Measurements from ENCODE around the gene LRMDA. TPM values are rescaled to one million over a fixed set of nuclear protein-coding genes. Genes with fewer than 3 reads are reported as not detected.

LRMDA gene
- total RNA-seq, 1 donor from 2014 or later, result 0.96 TPM

GRCh38 chr10:76037531-76038155 is 606.2 kb downstream of the LRMDA start:
- Histone ChIP-seq H3K4me3 (no peak overlapping the region), H3K9me3 (peaks cover 4 to 9% of the 10 kb centered on the region in 2 donors), H3K27me3 (no peaks in the 10 kb centered on the region), H3K36me3 (peaks cover 0 to 7% of the 10 kb centered on the region in 2 donors), H3K4me1 (peaks cover 0 to 13% of the 10 kb centered on the region in 2 donors), H3K27ac (no peak overlapping the region)
- intact Hi-C loops (cut with DNase I), result loop anchor here (5.0 to 10.0 kb wide), 4 partner anchors 265 to 510 kb away; no protein-coding TSS in a partner anchor
- no peak for DNase-seq (ENCODE audit: low spot score in 2 of 2)
- no peak for TF ChIP-seq CTCF (IDR thresholded peaks at IDR 0.05)

GRCh38 chr10:76038696-76039095 is 607.3 kb downstream of the LRMDA start:
- intact Hi-C loops (cut with DNase I), result loop anchor here (5.0 to 10.0 kb wide), 4 partner anchors 264 to 509 kb away; no protein-coding TSS in a partner anchor
- no peak for TF ChIP-seq CTCF (IDR thresholded peaks at IDR 0.05)

GRCh38 chr10:76040107-76040829 is 608.8 kb downstream of the LRMDA start:
- Histone ChIP-seq H3K27me3 (no peaks in the 10 kb centered on the region), H3K36me3 (peaks cover 0 to 7% of the 10 kb centered on the region in 2 donors), H3K27ac (no peak overlapping the region), H3K4me3 (no peak overlapping the region), H3K4me1 (peaks cover 0 to 5% of the 10 kb centered on the region in 2 donors), H3K9me3 (peaks cover 4 to 9% of the 10 kb centered on the region in 2 donors)
- no peak for TF ChIP-seq CTCF (IDR thresholded peaks at IDR 0.05)
- intact Hi-C loops (cut with DNase I), result no loop called here
- DNase-seq (ENCODE audit: low spot score in 2 of 2), result no peak

More at GRCh38 chr10:76038696-76039095, 607.3 kb downstream of the LRMDA start:
- Histone ChIP-seq H3K36me3 (peaks cover 0 to 7% of the 10 kb centered on the region in 2 donors), H3K4me1 (peaks cover 0 to 11% of the 10 kb centered on the region in 2 donors), H3K4me3 (no peak overlapping the region), H3K9me3 (peaks cover 4 to 9% of the 10 kb centered on the region in 2 donors), H3K27ac (no peak overlapping the region), H3K27me3 (no peaks in the 10 kb centered on the region)
- no peak for DNase-seq (ENCODE audit: low spot score in 2 of 2)

- no peak overlapping the region for H3K27ac ChIP-seq
- peaks cover 0 to 5% of the 10 kb centered on the region in 2 donors for H3K4me1 ChIP-seq
- peaks cover 4 to 9% of the 10 kb centered on the region in 2 donors for H3K9me3 ChIP-seq
- intact Hi-C loops (cut with DNase I), result no loop called here
- no peaks in the 10 kb centered on the region for H3K27me3 ChIP-seq
- peaks cover 0 to 7% of the 10 kb centered on the region in 2 donors for H3K36me3 ChIP-seq
- DNase-seq (ENCODE audit: low spot score in 2 of 2), result no peak
- no peak for TF ChIP-seq CTCF (IDR thresholded peaks at IDR 0.05)
- H3K4me3 ChIP-seq, result no peak overlapping the region
These were observed 609.4 kb downstream of the LRMDA start for GRCh38 chr10:76040830-76041220.

GRCh38 chr10:76041551-76041950 is 610.1 kb downstream of the LRMDA start:
- H3K36me3 ChIP-seq, result peaks cover 0 to 7% of the 10 kb centered on the region in 2 donors
- no peak overlapping the region for H3K4me3 ChIP-seq
- TF ChIP-seq CTCF (IDR thresholded peaks at IDR 0.05), result no peak
- H3K27me3 ChIP-seq, result no peaks in the 10 kb centered on the region
- H3K27ac ChIP-seq, result no peak overlapping the region
- no peak for DNase-seq (ENCODE audit: low spot score in 2 of 2)
- peaks cover 4 to 9% of the 10 kb centered on the region in 2 donors for H3K9me3 ChIP-seq
- intact Hi-C loops (cut with DNase I), result no loop called here
- peaks cover 0 to 2% of the 10 kb centered on the region in 2 donors for H3K4me1 ChIP-seq

Measured in ascending aorta (tissue), 2 donors.